Astrocyte (in vitro differentiated cells and primary cell): ENCODE results near the gene MB. TPM values are rescaled to one million over a fixed set of nuclear protein-coding genes. Genes with fewer than 3 reads are reported as not detected.

ENCODE experiments used
- DNase-seq: peaks from one replicate; pipeline ENCODE4 v3.0.0-alpha.2; 2010; ENCODE audit warnings: low read depth
- FAIRE-seq: peaks from 2 replicates; lab custom pipeline; 2011; peaks lifted over from hg19 to GRCh38; lab: Jason Lieb, UNC
- H2AFZ ChIP-seq: 2 replicates; pipeline ENCODE4 v1.6.0; 2012; ENCODE audit warnings: low read depth, low read length, inconsistent platforms
- H3K27ac ChIP-seq: 2 replicates; pipeline ENCODE4 v1.5.1; 2011; ENCODE audit warnings: low read depth, low read length, inconsistent platforms
- H3K27me3 ChIP-seq: 2 replicates; pipeline ENCODE4 v1.6.0; 2011; ENCODE audit warnings: low read length, inconsistent platforms; ENCODE audit not compliant: insufficient read depth
- H3K36me3 ChIP-seq: 2 replicates; pipeline ENCODE4 v1.5.1; 2011; ENCODE audit warnings: low read length, inconsistent platforms; ENCODE audit not compliant: insufficient read depth
- H3K4me1 ChIP-seq: 2 replicates; pipeline ENCODE4 v1.5.1; 2011; ENCODE audit warnings: low read length, inconsistent platforms; ENCODE audit not compliant: insufficient read depth
- H3K4me2 ChIP-seq: 2 replicates; pipeline ENCODE4 v1.6.0; 2012; ENCODE audit warnings: low read length, inconsistent platforms
- H3K4me3 ChIP-seq: 2 replicates; pipeline ENCODE4 v1.5.1; 2011; ENCODE audit warnings: low read depth, mild to moderate bottlenecking, low read length, inconsistent platforms; ENCODE audit not compliant: insufficient read depth
- H3K79me2 ChIP-seq: 2 replicates; pipeline ENCODE4 v1.6.0; 2012; ENCODE audit warnings: mild to moderate bottlenecking, low read length, inconsistent platforms; ENCODE audit not compliant: insufficient read depth
- H3K9ac ChIP-seq: 2 replicates; pipeline ENCODE4 v1.6.0; 2012; ENCODE audit warnings: mild to moderate bottlenecking, low read length, inconsistent platforms
- H3K9me3 ChIP-seq: 2 replicates; pipeline ENCODE4 v1.5.1; 2012; ENCODE audit warnings: low read depth, mild to moderate bottlenecking, low read length, inconsistent platforms; ENCODE audit not compliant: insufficient read depth
- H4K20me1 ChIP-seq: 2 replicates; pipeline ENCODE4 v1.6.0; 2012; ENCODE audit warnings: low read length, inconsistent platforms; ENCODE audit not compliant: insufficient read depth
- H3K27ac Mint-ChIP-seq: one replicate; pipeline ENCODE4 v1.8.0; 2021; ENCODE audit warnings: mild to moderate bottlenecking, mixed read lengths; ENCODE audit not compliant: unreplicated experiment
- H3K27me3 Mint-ChIP-seq: one replicate; pipeline ENCODE4 v1.8.0; 2021; ENCODE audit warnings: low read depth, mixed read lengths; ENCODE audit not compliant: unreplicated experiment
- H3K36me3 Mint-ChIP-seq: one replicate; pipeline ENCODE4 v1.8.0; 2021; ENCODE audit warnings: low read depth, mixed read lengths; ENCODE audit not compliant: unreplicated experiment
- H3K4me1 Mint-ChIP-seq: one replicate; pipeline ENCODE4 v1.8.0; 2021; ENCODE audit warnings: low read depth, mixed read lengths; ENCODE audit not compliant: unreplicated experiment
- H3K4me3 Mint-ChIP-seq: one replicate; pipeline ENCODE4 v1.8.0; 2021; ENCODE audit warnings: mild to moderate bottlenecking, moderate library complexity, mixed read lengths; ENCODE audit not compliant: unreplicated experiment
- H3K9me3 Mint-ChIP-seq: one replicate; pipeline ENCODE4 v1.8.0; 2021; ENCODE audit warnings: mild to moderate bottlenecking, mixed read lengths; ENCODE audit not compliant: unreplicated experiment
- EZH2 ChIP-seq: IDR thresholded peaks from 2 replicates; pipeline ENCODE4 v1.6.1; 2012; ENCODE audit warnings: mild to moderate bottlenecking, low read length, inconsistent platforms; ENCODE audit not compliant: insufficient read depth
- total RNA-seq: library from RNA; stranded (reverse); gene quantifications from 2 replicates; pipeline ENCODE4 v1.2.1, GENCODE V29; 2021
- TF ChIP-seq, protein P1 (sequence below): IDR thresholded peaks from 2 replicates; pipeline ENCODE4 v1.5.1; 2011; ENCODE audit warnings: low read depth, mild to moderate bottlenecking, inconsistent platforms, low read length, moderate library complexity; ENCODE audit not compliant: insufficient read depth

The MB gene
- total RNA-seq, 1 donor from 2014 or later: not detected

DNA sequence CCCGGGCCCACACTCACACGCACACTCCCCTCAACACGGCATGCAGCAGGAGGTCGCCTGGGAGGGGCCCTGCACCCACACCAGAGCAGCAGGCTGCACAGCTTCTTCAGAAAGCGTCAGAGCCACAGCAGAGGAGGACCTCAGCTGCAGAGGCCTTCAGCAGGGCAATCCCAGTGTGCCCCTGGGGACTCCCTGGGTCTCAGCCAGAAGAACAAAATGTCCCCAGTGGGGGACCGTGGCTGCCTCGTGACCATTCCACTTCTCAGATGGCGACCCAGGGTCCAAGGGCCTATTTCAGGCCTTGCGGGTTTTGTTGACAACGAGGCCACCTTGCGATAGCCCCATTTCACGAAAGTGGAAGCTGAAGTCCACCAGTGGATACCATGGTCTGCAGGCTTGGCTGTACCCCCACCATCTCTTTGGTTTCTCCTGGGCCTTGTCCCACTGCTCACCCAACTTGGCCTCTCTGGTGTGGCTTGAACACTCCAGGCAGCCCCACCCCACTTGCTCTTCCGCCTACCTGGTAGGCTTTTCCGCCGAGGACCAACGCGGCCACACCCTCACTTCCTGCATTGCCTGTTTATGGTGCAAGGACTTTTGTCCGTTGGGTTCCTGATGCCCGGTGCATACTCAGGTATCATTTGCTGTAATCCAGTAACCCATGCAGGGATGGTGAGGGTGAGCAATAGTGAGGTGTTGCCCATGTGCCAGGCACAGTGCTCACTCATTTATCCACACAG, 38.1 kb downstream of the MB start:
- no peaks in the 10 kb centered on the region for H3K9me3 ChIP-seq
- H3K27me3 ChIP-seq: peaks cover 3% of the 10 kb centered on the region
- Mint-ChIP-seq H3K9me3 (peaks cover 3% of the 10 kb centered on the region), H3K27me3 (peaks cover 31% of the 10 kb centered on the region), H3K4me1 (no peaks in the 10 kb centered on the region), H3K27ac (no peak overlapping the region), H3K4me3 (no peak overlapping the region), H3K36me3 (peaks cover 4% of the 10 kb centered on the region)
- H3K79me2 ChIP-seq: no peaks in the 10 kb centered on the region
- H3K4me3 ChIP-seq: no peak overlapping the region
- H3K27ac ChIP-seq: no peak overlapping the region
- DNase-seq: no peak
- TF ChIP-seq, protein P1, sequence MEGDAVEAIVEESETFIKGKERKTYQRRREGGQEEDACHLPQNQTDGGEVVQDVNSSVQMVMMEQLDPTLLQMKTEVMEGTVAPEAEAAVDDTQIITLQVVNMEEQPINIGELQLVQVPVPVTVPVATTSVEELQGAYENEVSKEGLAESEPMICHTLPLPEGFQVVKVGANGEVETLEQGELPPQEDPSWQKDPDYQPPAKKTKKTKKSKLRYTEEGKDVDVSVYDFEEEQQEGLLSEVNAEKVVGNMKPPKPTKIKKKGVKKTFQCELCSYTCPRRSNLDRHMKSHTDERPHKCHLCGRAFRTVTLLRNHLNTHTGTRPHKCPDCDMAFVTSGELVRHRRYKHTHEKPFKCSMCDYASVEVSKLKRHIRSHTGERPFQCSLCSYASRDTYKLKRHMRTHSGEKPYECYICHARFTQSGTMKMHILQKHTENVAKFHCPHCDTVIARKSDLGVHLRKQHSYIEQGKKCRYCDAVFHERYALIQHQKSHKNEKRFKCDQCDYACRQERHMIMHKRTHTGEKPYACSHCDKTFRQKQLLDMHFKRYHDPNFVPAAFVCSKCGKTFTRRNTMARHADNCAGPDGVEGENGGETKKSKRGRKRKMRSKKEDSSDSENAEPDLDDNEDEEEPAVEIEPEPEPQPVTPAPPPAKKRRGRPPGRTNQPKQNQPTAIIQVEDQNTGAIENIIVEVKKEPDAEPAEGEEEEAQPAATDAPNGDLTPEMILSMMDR: no peak
- no peak for TF ChIP-seq EZH2
- no peak overlapping the region for H3K9ac ChIP-seq
- no peaks in the 10 kb centered on the region for H3K4me1 ChIP-seq
- H3K36me3 ChIP-seq: no peaks in the 10 kb centered on the region
- no peak for FAIRE-seq
- H3K4me2 ChIP-seq: no peak overlapping the region
- H4K20me1 ChIP-seq: no peaks in the 10 kb centered on the region
- no peak overlapping the region for H2AFZ ChIP-seq

DNA sequence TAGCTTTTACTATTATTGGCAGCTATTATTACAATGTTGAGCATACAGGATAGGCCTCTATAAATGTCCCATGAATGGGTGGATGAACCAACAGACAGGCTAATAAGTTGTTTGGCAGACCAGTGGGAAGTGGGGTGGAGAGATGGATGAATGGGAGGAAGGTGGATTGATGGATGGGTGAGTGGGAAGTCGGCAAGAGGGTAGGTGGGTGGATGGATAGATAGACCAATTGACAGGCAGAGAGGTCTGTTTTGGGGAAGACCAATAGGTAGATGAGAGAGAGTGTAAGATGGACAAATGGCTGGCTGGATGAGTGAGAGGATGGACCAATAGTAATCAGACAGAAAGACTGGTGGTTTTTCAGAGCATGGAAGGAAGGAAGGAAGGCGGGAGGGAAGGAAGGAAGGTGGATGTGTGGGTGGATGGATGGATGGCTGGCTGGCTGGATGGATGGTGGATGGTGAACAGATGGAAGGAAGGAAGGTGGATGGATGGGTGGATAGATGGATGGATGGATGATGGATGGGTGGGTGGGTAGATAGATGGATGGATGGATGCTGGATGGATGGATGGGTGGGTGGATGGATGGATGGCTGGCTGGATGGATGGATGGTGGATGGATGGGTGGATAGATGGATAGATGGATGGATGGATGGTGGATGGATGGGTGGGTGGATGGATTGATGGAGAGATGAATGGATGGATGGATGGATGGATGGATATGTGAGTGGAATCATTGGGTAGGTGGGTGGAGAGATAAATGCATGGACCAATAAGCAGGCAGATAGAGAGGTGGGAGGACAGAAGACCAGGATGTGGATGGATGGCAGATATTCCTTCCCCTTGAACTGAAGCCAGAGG, 39.1 kb downstream of the MB start:
- Mint-ChIP-seq H3K4me1 (no peaks in the 10 kb centered on the region), H3K4me3 (no peak overlapping the region), H3K36me3 (peaks cover 2% of the 10 kb centered on the region), H3K27me3 (peaks cover 25% of the 10 kb centered on the region), H3K9me3 (peaks cover 3% of the 10 kb centered on the region), H3K27ac (no peak overlapping the region)
- no peak overlapping the region for H3K27ac ChIP-seq
- H2AFZ ChIP-seq: no peak overlapping the region
- FAIRE-seq (no peak), DNase-seq (no peak)
- TF ChIP-seq EZH2: no peak
- TF ChIP-seq, protein P1: no peak
- no peaks in the 10 kb centered on the region for H3K36me3 ChIP-seq
- no peaks in the 10 kb centered on the region for H4K20me1 ChIP-seq
- H3K4me1 ChIP-seq: no peaks in the 10 kb centered on the region
- H3K4me2 ChIP-seq: no peak overlapping the region
- no peak overlapping the region for H3K9ac ChIP-seq
- H3K27me3 ChIP-seq: peaks cover 3% of the 10 kb centered on the region
- no peaks in the 10 kb centered on the region for H3K79me2 ChIP-seq
- H3K4me3 ChIP-seq: no peak overlapping the region
- H3K9me3 ChIP-seq: no peaks in the 10 kb centered on the region
